ENCODE measurements around the gene LPAR6. TPM values are rescaled to one million over a fixed set of nuclear protein-coding genes. Genes with fewer than 3 reads are reported as not detected.

The LPAR6 gene
- polyA plus RNA-seq, 1 of the 3 experiments (the other 2 are of a cell fraction), result 0.03 TPM

DNA sequence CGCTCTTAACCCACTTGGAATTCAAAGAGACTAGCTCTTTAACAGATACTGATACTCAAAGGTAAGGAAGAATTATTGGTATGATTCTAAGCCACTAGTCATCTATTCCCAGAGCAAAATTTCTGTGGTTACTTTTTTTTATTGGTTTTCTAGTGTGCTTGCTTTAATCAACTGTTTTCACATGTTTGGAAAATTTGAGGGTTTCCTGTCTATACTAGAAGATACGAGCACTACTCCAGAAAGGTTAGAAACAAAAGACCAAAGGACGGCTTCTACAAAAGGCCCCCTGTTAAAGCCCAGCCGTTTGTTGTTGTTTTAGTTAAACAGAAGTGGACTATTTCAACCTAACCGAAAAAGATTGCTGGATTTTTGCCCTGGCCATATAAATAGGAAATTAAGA is 18.5 kb upstream of the LPAR6 start (continued):
- TF ChIP-seq PBX3 (IDR thresholded peaks at IDR 0.05) (no peak), RAD21 (IDR thresholded peaks at IDR 0.05; ENCODE audit: low read length) (no peak), EZH2phosphoT487 (IDR thresholded peaks at IDR 0.05; ENCODE audit: borderline replicate concordance, low read depth) (no peak), ELF1 (IDR thresholded peaks at IDR 0.05) (no peak), POLR2AphosphoS5 (IDR thresholded peaks at IDR 0.05; ENCODE audit: low read depth, low read length) (no peak)
- TF ChIP-seq, protein P1, sequence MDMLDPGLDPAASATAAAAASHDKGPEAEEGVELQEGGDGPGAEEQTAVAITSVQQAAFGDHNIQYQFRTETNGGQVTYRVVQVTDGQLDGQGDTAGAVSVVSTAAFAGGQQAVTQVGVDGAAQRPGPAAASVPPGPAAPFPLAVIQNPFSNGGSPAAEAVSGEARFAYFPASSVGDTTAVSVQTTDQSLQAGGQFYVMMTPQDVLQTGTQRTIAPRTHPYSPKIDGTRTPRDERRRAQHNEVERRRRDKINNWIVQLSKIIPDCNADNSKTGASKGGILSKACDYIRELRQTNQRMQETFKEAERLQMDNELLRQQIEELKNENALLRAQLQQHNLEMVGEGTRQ (IDR thresholded peaks at IDR 0.05; ENCODE audit: borderline replicate concordance, low read depth, low read length), result no peak

DNA sequence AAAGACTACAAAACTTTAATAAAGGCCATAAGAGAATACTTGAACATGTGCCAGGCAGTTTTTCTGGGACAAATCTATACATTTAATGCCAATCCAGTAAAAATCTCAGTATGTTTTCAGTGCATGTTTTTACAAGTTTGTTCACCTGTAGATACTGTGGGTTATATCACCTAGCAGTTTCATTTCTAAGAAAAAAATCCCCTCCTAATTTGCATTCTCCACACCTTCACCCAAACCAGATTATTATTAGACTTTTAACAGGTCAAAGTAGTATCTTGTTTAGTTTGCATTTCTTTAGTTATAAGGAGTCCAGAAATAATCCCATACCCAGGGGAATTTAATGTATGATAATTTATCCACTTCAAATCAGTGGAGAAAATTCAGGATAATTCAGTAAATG is 17.0 kb upstream of the LPAR6 start:
- peaks cover 7% of the 10 kb centered on the region for H3F3A ChIP-seq (replicated peaks; ENCODE audit: insufficient read depth)
- TF ChIP-seq GABPA (IDR thresholded peaks at IDR 0.05; ENCODE audit: low read depth) (no peak), RFX5 (IDR thresholded peaks at IDR 0.05; ENCODE audit: low read length) (no peak), FOXM1 (IDR thresholded peaks at IDR 0.05; ENCODE audit: low read depth) (no peak), CHD2 (IDR thresholded peaks at IDR 0.05; ENCODE audit: low read length, partially characterized antibody) (no peak), NRF1 (IDR thresholded peaks at IDR 0.05; ENCODE audit: low read depth, low read length) (no peak), EP300 (IDR thresholded peaks at IDR 0.05; ENCODE audit: borderline replicate concordance in 1 of 2, low read depth in 1 of 2, low read length in 1 of 2) (no peak), GATA2 (CRISPR knock-in tag; IDR thresholded peaks at IDR 0.05) (no peak), EZH2phosphoT487 (IDR thresholded peaks at IDR 0.05; ENCODE audit: borderline replicate concordance, low read depth) (no peak), TAF1 (IDR thresholded peaks at IDR 0.05; ENCODE audit: borderline replicate concordance, low read depth, low read length) (no peak), MXI1 (IDR thresholded peaks at IDR 0.05; ENCODE audit: low read depth, low read length) (no peak), SIN3A (IDR thresholded peaks at IDR 0.05; ENCODE audit: borderline replicate concordance, low read depth, low read length) (no peak), YY1 (IDR thresholded peaks at IDR 0.05; ENCODE audit: low read depth) (no peak), FOXJ3 (CRISPR knock-in tag; IDR thresholded peaks at IDR 0.05) (no peak), NFIC (IDR thresholded peaks at IDR 0.05; ENCODE audit: borderline replicate concordance) (no peak), CTCF (IDR thresholded peaks at IDR 0.05) (no peak), ELF1 (IDR thresholded peaks at IDR 0.05) (no peak)
- TF ChIP-seq, protein P2, sequence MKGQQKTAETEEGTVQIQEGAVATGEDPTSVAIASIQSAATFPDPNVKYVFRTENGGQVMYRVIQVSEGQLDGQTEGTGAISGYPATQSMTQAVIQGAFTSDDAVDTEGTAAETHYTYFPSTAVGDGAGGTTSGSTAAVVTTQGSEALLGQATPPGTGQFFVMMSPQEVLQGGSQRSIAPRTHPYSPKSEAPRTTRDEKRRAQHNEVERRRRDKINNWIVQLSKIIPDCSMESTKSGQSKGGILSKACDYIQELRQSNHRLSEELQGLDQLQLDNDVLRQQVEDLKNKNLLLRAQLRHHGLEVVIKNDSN (IDR thresholded peaks at IDR 0.05; ENCODE audit: borderline replicate concordance, low read depth), result no peak
- TF ChIP-seq, protein P3, sequence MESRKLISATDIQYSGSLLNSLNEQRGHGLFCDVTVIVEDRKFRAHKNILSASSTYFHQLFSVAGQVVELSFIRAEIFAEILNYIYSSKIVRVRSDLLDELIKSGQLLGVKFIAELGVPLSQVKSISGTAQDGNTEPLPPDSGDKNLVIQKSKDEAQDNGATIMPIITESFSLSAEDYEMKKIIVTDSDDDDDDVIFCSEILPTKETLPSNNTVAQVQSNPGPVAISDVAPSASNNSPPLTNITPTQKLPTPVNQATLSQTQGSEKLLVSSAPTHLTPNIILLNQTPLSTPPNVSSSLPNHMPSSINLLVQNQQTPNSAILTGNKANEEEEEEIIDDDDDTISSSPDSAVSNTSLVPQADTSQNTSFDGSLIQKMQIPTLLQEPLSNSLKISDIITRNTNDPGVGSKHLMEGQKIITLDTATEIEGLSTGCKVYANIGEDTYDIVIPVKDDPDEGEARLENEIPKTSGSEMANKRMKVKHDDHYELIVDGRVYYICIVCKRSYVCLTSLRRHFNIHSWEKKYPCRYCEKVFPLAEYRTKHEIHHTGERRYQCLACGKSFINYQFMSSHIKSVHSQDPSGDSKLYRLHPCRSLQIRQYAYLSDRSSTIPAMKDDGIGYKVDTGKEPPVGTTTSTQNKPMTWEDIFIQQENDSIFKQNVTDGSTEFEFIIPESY (IDR thresholded peaks at IDR 0.05; ENCODE audit: borderline replicate concordance, low read depth), result no peak
- TF ChIP-seq, protein P1 (IDR thresholded peaks at IDR 0.05; ENCODE audit: borderline replicate concordance, low read depth, low read length), result no peak
- ChIA-PET POLR2A (no interaction called here), CTCF (interaction anchor here (1.1 kb wide), 1 partner anchor 11 kb away, joined by 3 read pairs; no protein-coding TSS in a partner anchor)
- no peaks in the 10 kb centered on the region for H4K20me1 ChIP-seq (ENCODE audit: insufficient read depth)
- no peak overlapping the region for H3K4me2 ChIP-seq
- H3K9me2 ChIP-seq, result no peaks in the 10 kb centered on the region
- no peak overlapping the region for H2AFZ ChIP-seq (ENCODE audit: low read depth)
- peaks cover 8% of the 10 kb centered on the region; the same call in 1 of the 2 replicates for H3K79me2 ChIP-seq (ENCODE audit: insufficient read depth)
- no peak for DNase-seq
- no peak overlapping the region for H3K9ac ChIP-seq
- peaks cover 0 to 4% of the 10 kb centered on the region in 2 experiments for H3K36me3 ChIP-seq (replicated peaks in 1 of 2; ENCODE audit: control insufficient read depth in 1 of 2, insufficient read depth in 2 of 2, low read length in 1 of 2)
- H3K27me3 ChIP-seq (ENCODE audit: insufficient read depth), result no peaks in the 10 kb centered on the region
- H3K4me1 ChIP-seq (ENCODE audit: control insufficient read depth in 1 of 2, insufficient read depth in 2 of 2, low read depth in 1 of 2, low read length in 1 of 2), result peaks cover 0 to 12% of the 10 kb centered on the region in 2 experiments; a peak in 2 of 4 replicates
- H3K27ac ChIP-seq (ENCODE audit: low read depth in 2 of 2, low read length in 1 of 2), result no peak overlapping the region
- H3K4me3 ChIP-seq (ENCODE audit: low read depth in 2 of 2, low read length in 1 of 2), result no peak overlapping the region
- H3K9me3 ChIP-seq, result no peaks in the 10 kb centered on the region

Measured in SK-N-SH (cell line).